ENCODE measurements around the gene TRIM14. TPM values are rescaled to one million over a fixed set of nuclear protein-coding genes. Genes with fewer than 3 reads are reported as not detected.

Gene TRIM14
- total RNA-seq, 6 experiments from 2014 or later = 22.6 to 34.6 (median 27.3) TPM

GRCh38 chr9:98040212-98040611 is 78.8 kb downstream of the TRIM14 start:
- intact Hi-C loops (cut with DNase I) = no loop called here
- no peaks in the 10 kb centered on the region for H3K27me3 ChIP-seq
- no peak for DNase-seq
- WGBS (ENCODE audit: insufficient coverage, low coverage, low lambda C conversion rate, missing lambda C conversion rate) = 95% methylated on average over 6 of the region's 6 CpGs
- H3K4me3 ChIP-seq = no peak overlapping the region
- no peak overlapping the region for H3K27ac ChIP-seq
- ATAC-seq = no peak
- TF ChIP-seq POLR2A (IDR thresholded peaks at IDR 0.05) = no peak
- TF ChIP-seq CTCF (IDR thresholded peaks at IDR 0.05) = no peak
- no peaks in the 10 kb centered on the region for H3K36me3 ChIP-seq
- H3K4me1 ChIP-seq = no peaks in the 10 kb centered on the region
- no peaks in the 10 kb centered on the region for H3K9me3 ChIP-seq

GRCh38 chr9:98039607-98040017 is 79.4 kb downstream of the TRIM14 start:
- intact Hi-C loops (cut with DNase I) = loop anchor here in 1 of 2 donors (10.0 kb wide), 1 partner anchor 115 kb away; the partner anchor contains the start of gene TRMO
- 79% methylated on average over 6 of the region's 10 CpGs for WGBS (ENCODE audit: insufficient coverage, low coverage, low lambda C conversion rate, missing lambda C conversion rate)

GRCh38 chr9:98038958-98039357 is 80.1 kb downstream of the TRIM14 start:
- intact Hi-C loops (cut with DNase I) = loop anchor here in 1 of 2 donors (10.0 kb wide), 1 partner anchor 114 kb away; the partner anchor contains the start of gene TRMO
- no peak for DNase-seq
- ATAC-seq = no peak
- Histone ChIP-seq H3K36me3 (no peaks in the 10 kb centered on the region), H3K27ac (no peak overlapping the region), H3K27me3 (no peaks in the 10 kb centered on the region), H3K9me3 (no peaks in the 10 kb centered on the region), H3K4me1 (no peaks in the 10 kb centered on the region), H3K4me3 (no peak overlapping the region)
- WGBS (ENCODE audit: insufficient coverage, low coverage, low lambda C conversion rate, missing lambda C conversion rate) = 68% methylated on average over 3 of the region's 8 CpGs
- no peak for TF ChIP-seq POLR2A (IDR thresholded peaks at IDR 0.05)
- no peak for TF ChIP-seq CTCF (IDR thresholded peaks at IDR 0.05)

More at GRCh38 chr9:98039607-98040017, 79.4 kb downstream of the TRIM14 start:
- DNase-seq = no peak
- TF ChIP-seq POLR2A (IDR thresholded peaks at IDR 0.05) = no peak
- TF ChIP-seq CTCF (IDR thresholded peaks at IDR 0.05) = no peak
- Histone ChIP-seq H3K27me3 (no peaks in the 10 kb centered on the region), H3K9me3 (no peaks in the 10 kb centered on the region), H3K36me3 (no peaks in the 10 kb centered on the region), H3K4me3 (no peak overlapping the region), H3K27ac (no peak overlapping the region), H3K4me1 (no peaks in the 10 kb centered on the region)
- ATAC-seq = no peak

- no peak overlapping the region for H3K27ac ChIP-seq
- H3K36me3 ChIP-seq = no peaks in the 10 kb centered on the region
- H3K27me3 ChIP-seq = no peaks in the 10 kb centered on the region
- ATAC-seq (peak; percentile 56 to 85 (median 72)), DNase-seq (no peak)
- intact Hi-C loops (cut with DNase I) = loop anchor here in 1 of 2 donors (10.0 kb wide), 1 partner anchor 113 kb away; the partner anchor contains the start of gene TRMO
- TF ChIP-seq POLR2A (IDR thresholded peaks at IDR 0.05) = no peak
- no peak for TF ChIP-seq CTCF (IDR thresholded peaks at IDR 0.05)
- no peaks in the 10 kb centered on the region for H3K9me3 ChIP-seq
- no peak overlapping the region for H3K4me3 ChIP-seq
- H3K4me1 ChIP-seq = no peaks in the 10 kb centered on the region
Observed at GRCh38 chr9:98037357-98037756, 81.7 kb downstream of the TRIM14 start.

All from right lobe of liver (tissue), 6 donors.